ENCODE results near the gene FOXJ3. TPM values are rescaled to one million over a fixed set of nuclear protein-coding genes. Genes with fewer than 3 reads are reported as not detected.

FOXJ3 gene
- total and polyA plus RNA-seq, 2 of the 8 experiments (the other 6 are each of a cell fraction or from before 2014, with no cell fraction given) = 48.6 to 51.9 TPM

DNA sequence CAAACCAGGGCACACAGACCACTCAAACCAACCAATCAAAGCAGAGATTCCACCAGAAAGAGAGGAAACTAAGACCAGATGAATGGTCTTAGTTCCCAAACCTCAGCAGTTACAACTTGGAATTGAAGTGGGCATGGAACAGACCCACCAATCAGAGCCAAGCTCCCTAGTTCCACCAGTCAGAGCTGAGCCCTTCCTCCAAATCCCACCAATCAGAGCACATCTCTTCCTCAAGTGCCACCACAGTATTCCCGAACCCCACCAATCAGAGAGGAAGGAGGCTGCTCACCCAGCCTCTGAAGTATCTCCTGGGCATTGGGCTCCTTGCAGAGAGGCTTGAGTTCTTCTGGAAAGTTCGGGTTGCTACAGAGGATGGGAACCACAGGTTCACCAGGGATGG, 171.9 kb downstream of the FOXJ3 start:
- Histone ChIP-seq H2BK15ac (ENCODE audit: low read length) (no peak overlapping the region), H3K4me3 (ENCODE audit: extremely low read depth in 1 of 4, insufficient read depth in 2 of 4, low read depth in 3 of 4, low read length in 4 of 4) (no peak overlapping the region), H3K23me2 (ENCODE audit: low read depth, low read length) (peaks cover 3% of the 10 kb centered on the region; the same call in 1 of the 2 replicates), H3K9me3 (ENCODE audit: insufficient read depth in 2 of 2, low read depth in 1 of 2, low read length in 1 of 2) (no peaks in the 10 kb centered on the region), H3K56ac (replicated peaks; ENCODE audit: insufficient read length, low read depth, low read length) (no peak overlapping the region), H2BK120ac (replicated peaks; ENCODE audit: low read depth, low read length) (no peak overlapping the region), H2BK5ac (ENCODE audit: low read depth, low read length) (no peak overlapping the region), H2BK20ac (ENCODE audit: low read length) (no peak overlapping the region), H3K27ac (ENCODE audit: low read depth, low read length) (no peak overlapping the region), H2AFZ (ENCODE audit: low read length) (no peak overlapping the region), H4K8ac (ENCODE audit: extremely low read depth, insufficient read depth, low read length) (peak overlapping the region; percentile 57; the same call in 1 of the 2 replicates), H4K91ac (replicated peaks; ENCODE audit: insufficient read length, low read length) (no peak overlapping the region), H3K27me3 (replicated peaks in 1 of 4; ENCODE audit: control insufficient read depth in 3 of 4, extremely low read depth in 1 of 4, insufficient read depth in 3 of 4, low read length in 3 of 4) (no peaks in the 10 kb centered on the region), H4K5ac (ENCODE audit: insufficient read length, low read depth, low read length) (no peak overlapping the region), H3K9ac (replicated peaks in 1 of 4; ENCODE audit: extremely low read depth in 1 of 4, low read depth in 3 of 4, low read length in 3 of 4) (no peak overlapping the region), H3K79me1 (ENCODE audit: low read depth, low read length) (no peaks in the 10 kb centered on the region), H3K18ac (ENCODE audit: extremely low read depth, low read length) (no peak overlapping the region), H3K79me2 (ENCODE audit: control insufficient read depth in 1 of 2, insufficient read depth in 2 of 2, low read length in 2 of 2) (no peaks in the 10 kb centered on the region), H3K4me1 (replicated peaks in 1 of 4; ENCODE audit: control insufficient read depth in 3 of 4, insufficient read depth in 4 of 4, low read length in 3 of 4) (peaks cover 0 to 2% (median 0%) of the 10 kb centered on the region in 4 experiments; a peak in 1 of 7 replicates), H3K4me2 (ENCODE audit: insufficient read depth in 1 of 2, low read depth in 2 of 2, low read length in 2 of 2) (no peak overlapping the region), H4K20me1 (replicated peaks in 1 of 2; ENCODE audit: control insufficient read depth in 1 of 2, insufficient read depth in 2 of 2, low read length in 2 of 2) (no peaks in the 10 kb centered on the region), H3K23ac (ENCODE audit: insufficient read length) (no peak overlapping the region), H3K4ac (replicated peaks; ENCODE audit: insufficient read length, low read depth, low read length) (no peak overlapping the region), H2BK12ac (ENCODE audit: low read depth, low read length) (no peak overlapping the region), H3K36me3 (ENCODE audit: control insufficient read depth in 2 of 4, insufficient read depth in 4 of 4, low read length in 3 of 4) (no peaks in the 10 kb centered on the region), H2AK5ac (ENCODE audit: low read depth, low read length) (no peak overlapping the region), H3K14ac (ENCODE audit: insufficient read length) (no peak overlapping the region)
- POLR2A ChIA-PET (ENCODE audit: partially characterized antibody) = no interaction called here
- WGBS, 2 experiments (ENCODE audit: extremely low coverage in 1 of 2, insufficient coverage in 1 of 2, insufficient read length in 1 of 2, insufficient replicate concordance in 2 of 2, low coverage in 1 of 2, low lambda C conversion rate in 2 of 2, missing lambda C conversion rate in 1 of 2) = 86% methylated on average over 2 of the region's 2 CpGs; no CpG with 5 or more reads in 1 of the 2 experiments
- TF ChIP-seq, protein P1, sequence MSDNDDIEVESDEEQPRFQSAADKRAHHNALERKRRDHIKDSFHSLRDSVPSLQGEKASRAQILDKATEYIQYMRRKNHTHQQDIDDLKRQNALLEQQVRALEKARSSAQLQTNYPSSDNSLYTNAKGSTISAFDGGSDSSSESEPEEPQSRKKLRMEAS (IDR thresholded peaks at IDR 0.05) = no peak
- TF ChIP-seq RNF2 (IDR thresholded peaks at IDR 0.05; ENCODE audit: borderline replicate concordance, low read depth, low read length, missing control alignments, poor library complexity, severe bottlenecking) = no peak
- TF ChIP-seq, protein P2, sequence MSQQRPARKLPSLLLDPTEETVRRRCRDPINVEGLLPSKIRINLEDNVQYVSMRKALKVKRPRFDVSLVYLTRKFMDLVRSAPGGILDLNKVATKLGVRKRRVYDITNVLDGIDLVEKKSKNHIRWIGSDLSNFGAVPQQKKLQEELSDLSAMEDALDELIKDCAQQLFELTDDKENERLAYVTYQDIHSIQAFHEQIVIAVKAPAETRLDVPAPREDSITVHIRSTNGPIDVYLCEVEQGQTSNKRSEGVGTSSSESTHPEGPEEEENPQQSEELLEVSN (IDR thresholded peaks at IDR 0.05) = no peak
- no peak for TF ChIP-seq SIX5 (IDR thresholded peaks at IDR 0.05; ENCODE audit: low read depth, low read length)
- TF ChIP-seq BACH1 (IDR thresholded peaks at IDR 0.05; ENCODE audit: low read length) = no peak
- no peak for TF ChIP-seq SP4 (IDR thresholded peaks at IDR 0.05; ENCODE audit: low read length)
- TF ChIP-seq JUND (IDR thresholded peaks at IDR 0.05; ENCODE audit: low read length) = no peak
- TF ChIP-seq NANOG (IDR thresholded peaks at IDR 0.05; ENCODE audit: insufficient read depth, low read depth, low read length, poor library complexity, severe bottlenecking) = no peak
- no peak for TF ChIP-seq SIN3A (conservative IDR thresholded peaks at IDR 0.05 in 1 of 2, IDR thresholded peaks at IDR 0.05 in 1 of 2; ENCODE audit: low read depth in 1 of 2, low read length in 2 of 2)
- FAIRE-seq = no peak
- DNase-seq (ENCODE audit: low read depth in 1 of 2, low spot score in 2 of 2) = no peak
- CTCF ChIA-PET (ENCODE audit: partially characterized antibody) = interaction anchor here (1.2 to 3.7 kb wide), 2 partner anchors 10 to 589 kb away, joined by 4 to 40 read pairs; no protein-coding TSS in a partner anchor

All from H1 (cell line).